ENCODE data around the gene C9orf153. TPM values are rescaled to one million over a fixed set of nuclear protein-coding genes. Genes with fewer than 3 reads are reported as not detected.

C9orf153 gene
- total and polyA plus RNA-seq, 2 donors (not counting 1 experiment from before 2014, with no cell fraction given): 0.67 TPM; not detected in 1

GRCh38 chr9:86256653-86257052, 2.8 kb downstream of the C9orf153 start:
- no peaks in the 10 kb centered on the region for H4K20me1 ChIP-seq (ENCODE audit: control insufficient read depth, insufficient read depth, low read length, poor library complexity, severe bottlenecking)
- no peak for TF ChIP-seq CTCF (IDR thresholded peaks at IDR 0.05)
- H3K9ac ChIP-seq (ENCODE audit: low read length): no peak overlapping the region
- no peaks in the 10 kb centered on the region for H3K4me1 ChIP-seq (ENCODE audit: control insufficient read depth in 2 of 2, insufficient read depth in 2 of 2, low read length in 2 of 2)
- no peaks in the 10 kb centered on the region for H3K27me3 Mint-ChIP-seq
- DNase-seq (no peak), ATAC-seq (ENCODE audit: low read depth) (no peak)
- 93% methylated on average over 2 of the region's 3 CpGs for WGBS (ENCODE audit: insufficient coverage)
- no peak overlapping the region for H3K27ac ChIP-seq (ENCODE audit: low read length in 2 of 2)
- POLR2A ChIA-PET: no interaction called here
- H3K4me3 ChIP-seq (ENCODE audit: control extremely low read depth in 1 of 5, extremely low read depth in 1 of 5, insufficient read depth in 1 of 5, low read depth in 2 of 5, low read length in 4 of 5): no peak overlapping the region
- H3K9me3 ChIP-seq (ENCODE audit: control extremely low read depth in 1 of 3, control insufficient read depth in 2 of 3, insufficient read depth in 1 of 3, low read length in 2 of 3): peaks cover 0 to 14% (median 12%) of the 10 kb centered on the region in 3 donors
- no peaks in the 10 kb centered on the region for H3K36me3 ChIP-seq (replicated peaks in 1 of 2; ENCODE audit: control extremely low read depth in 1 of 2, control insufficient read depth in 1 of 2, extremely low read depth in 1 of 2, insufficient read depth in 2 of 2, low read length in 1 of 2)
- no peak overlapping the region for H3K27ac Mint-ChIP-seq
- no peak overlapping the region for H3K4me3 Mint-ChIP-seq
- CTCF ChIA-PET: interaction anchor here (1.0 kb wide), 1 partner anchor 18 kb away, joined by 5 read pairs; no protein-coding TSS in a partner anchor
- H3K4me1 Mint-ChIP-seq: no peaks in the 10 kb centered on the region
- intact Hi-C loops (cut with micrococcal nuclease): no loop called here
- peaks cover 8% of the 10 kb centered on the region for H3K9me3 Mint-ChIP-seq (ENCODE audit: insufficient read depth)
- no peak overlapping the region for H2AFZ ChIP-seq (ENCODE audit: insufficient read depth, low read depth, low read length, poor library complexity, severe bottlenecking)
- no peak overlapping the region for H3K4me2 ChIP-seq (replicated peaks; ENCODE audit: low read depth, low read length, poor library complexity, severe bottlenecking)
- H3K27me3 ChIP-seq (replicated peaks in 1 of 4; ENCODE audit: control extremely low read depth in 1 of 4, control insufficient read depth in 3 of 4, insufficient read depth in 4 of 4, low read length in 3 of 4): no peaks in the 10 kb centered on the region
- H3K79me2 ChIP-seq (ENCODE audit: control insufficient read depth, insufficient read depth, low read length): no peaks in the 10 kb centered on the region

- Histone ChIP-seq H3K27ac (ENCODE audit: low read length in 2 of 2) (no peak overlapping the region), H2AFZ (ENCODE audit: insufficient read depth, low read depth, low read length, poor library complexity, severe bottlenecking) (no peak overlapping the region), H3K79me2 (ENCODE audit: control insufficient read depth, insufficient read depth, low read length) (no peaks in the 10 kb centered on the region), H3K4me2 (replicated peaks; ENCODE audit: low read depth, low read length, poor library complexity, severe bottlenecking) (no peak overlapping the region), H3K4me1 (ENCODE audit: control insufficient read depth in 2 of 2, insufficient read depth in 2 of 2, low read length in 2 of 2) (no peaks in the 10 kb centered on the region), H3K9ac (ENCODE audit: low read length) (no peak overlapping the region), H4K20me1 (ENCODE audit: control insufficient read depth, insufficient read depth, low read length, poor library complexity, severe bottlenecking) (no peaks in the 10 kb centered on the region), H3K9me3 (ENCODE audit: control extremely low read depth in 1 of 3, control insufficient read depth in 2 of 3, insufficient read depth in 1 of 3, low read length in 2 of 3) (peaks cover 0 to 14% (median 12%) of the 10 kb centered on the region in 3 donors), H3K4me3 (ENCODE audit: control extremely low read depth in 1 of 5, extremely low read depth in 1 of 5, insufficient read depth in 1 of 5, low read depth in 2 of 5, low read length in 4 of 5) (no peak overlapping the region), H3K27me3 (replicated peaks in 1 of 4; ENCODE audit: control extremely low read depth in 1 of 4, control insufficient read depth in 3 of 4, insufficient read depth in 4 of 4, low read length in 3 of 4) (no peaks in the 10 kb centered on the region), H3K36me3 (replicated peaks in 1 of 2; ENCODE audit: control extremely low read depth in 1 of 2, control insufficient read depth in 1 of 2, extremely low read depth in 1 of 2, insufficient read depth in 2 of 2, low read length in 1 of 2) (no peaks in the 10 kb centered on the region)
- CTCF ChIA-PET: no interaction called here
- Mint-ChIP-seq H3K27me3 (no peaks in the 10 kb centered on the region), H3K27ac (no peak overlapping the region), H3K9me3 (ENCODE audit: insufficient read depth) (peaks cover 8% of the 10 kb centered on the region), H3K4me3 (no peak overlapping the region), H3K4me1 (no peaks in the 10 kb centered on the region)
- TF ChIP-seq CTCF (IDR thresholded peaks at IDR 0.05): no peak
- TF ChIP-seq EZH2 (IDR thresholded peaks at IDR 0.05; ENCODE audit: borderline replicate concordance, insufficient read depth, low read depth, low read length, poor library complexity, severe bottlenecking): no peak
- ATAC-seq (ENCODE audit: low read depth) (no peak), DNase-seq (no peak)
- 100% methylated on average over 2 of the region's 3 CpGs for WGBS (ENCODE audit: insufficient coverage)
- intact Hi-C loops (cut with micrococcal nuclease): no loop called here
- POLR2A ChIA-PET: no interaction called here
These were observed 5.9 kb downstream of the C9orf153 start for GRCh38 chr9:86253577-86253976.
